ENCODE measurements around the gene SHF. TPM values are rescaled to one million over a fixed set of nuclear protein-coding genes. Genes with fewer than 3 reads are reported as not detected.

Gene SHF
- total and polyA plus RNA-seq, 2 of the 4 experiments (the other 2 are of a cell fraction): 1.8 to 3.5 TPM

- no peak overlapping the region for H3K27ac ChIP-seq (ENCODE audit: insufficient read depth, low read length)
- no peak overlapping the region for H3K23ac ChIP-seq (ENCODE audit: low read depth, low read length)
- no peaks in the 10 kb centered on the region for H3K9me3 ChIP-seq (ENCODE audit: control insufficient read depth, insufficient read depth, low read length)
- H3K4me3 ChIP-seq (ENCODE audit: insufficient read depth, low read depth, low read length): no peak overlapping the region
- H3K56ac ChIP-seq (ENCODE audit: extremely low read depth, insufficient read depth, low read length): no peak overlapping the region
- BruUV-seq (replicated peaks): no TSS peak
- TF ChIP-seq BHLHE40 (IDR thresholded peaks at IDR 0.05; ENCODE audit: low read depth, low read length) (no peak), POLR2A (IDR thresholded peaks at IDR 0.05; ENCODE audit: low read depth, low read length) (no peak), MAFK (IDR thresholded peaks at IDR 0.05; ENCODE audit: low read depth, low read length) (no peak), RCOR1 (IDR thresholded peaks at IDR 0.05; ENCODE audit: insufficient replicate concordance, low read length) (no peak), NFE2L2 (IDR thresholded peaks at IDR 0.05; ENCODE audit: low read depth, low read length) (no peak), MXI1 (IDR thresholded peaks at IDR 0.05; ENCODE audit: borderline replicate concordance, low read depth, low read length) (no peak), CHD1 (IDR thresholded peaks at IDR 0.05; ENCODE audit: low read depth, low read length) (no peak), ELK1 (IDR thresholded peaks at IDR 0.05; ENCODE audit: borderline replicate concordance, low read depth, low read length) (no peak), FOS (IDR thresholded peaks at IDR 0.05; ENCODE audit: low read depth, low read length) (no peak), CEBPB (IDR thresholded peaks at IDR 0.05; ENCODE audit: low read depth, low read length) (no peak), RAD21 (IDR thresholded peaks at IDR 0.05; ENCODE audit: low read length) (no peak), SMC3 (IDR thresholded peaks at IDR 0.05; ENCODE audit: low read depth, low read length) (no peak), USF2 (IDR thresholded peaks at IDR 0.05; ENCODE audit: low read depth, low read length) (no peak)
- TF ChIP-seq, protein P1, sequence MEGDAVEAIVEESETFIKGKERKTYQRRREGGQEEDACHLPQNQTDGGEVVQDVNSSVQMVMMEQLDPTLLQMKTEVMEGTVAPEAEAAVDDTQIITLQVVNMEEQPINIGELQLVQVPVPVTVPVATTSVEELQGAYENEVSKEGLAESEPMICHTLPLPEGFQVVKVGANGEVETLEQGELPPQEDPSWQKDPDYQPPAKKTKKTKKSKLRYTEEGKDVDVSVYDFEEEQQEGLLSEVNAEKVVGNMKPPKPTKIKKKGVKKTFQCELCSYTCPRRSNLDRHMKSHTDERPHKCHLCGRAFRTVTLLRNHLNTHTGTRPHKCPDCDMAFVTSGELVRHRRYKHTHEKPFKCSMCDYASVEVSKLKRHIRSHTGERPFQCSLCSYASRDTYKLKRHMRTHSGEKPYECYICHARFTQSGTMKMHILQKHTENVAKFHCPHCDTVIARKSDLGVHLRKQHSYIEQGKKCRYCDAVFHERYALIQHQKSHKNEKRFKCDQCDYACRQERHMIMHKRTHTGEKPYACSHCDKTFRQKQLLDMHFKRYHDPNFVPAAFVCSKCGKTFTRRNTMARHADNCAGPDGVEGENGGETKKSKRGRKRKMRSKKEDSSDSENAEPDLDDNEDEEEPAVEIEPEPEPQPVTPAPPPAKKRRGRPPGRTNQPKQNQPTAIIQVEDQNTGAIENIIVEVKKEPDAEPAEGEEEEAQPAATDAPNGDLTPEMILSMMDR (conservative IDR thresholded peaks at IDR 0.05; ENCODE audit: low read depth, low read length): no peak
- H3K9me1 ChIP-seq (ENCODE audit: insufficient read depth, low read length): no peaks in the 10 kb centered on the region
- H3K4me1 ChIP-seq (ENCODE audit: control insufficient read depth, insufficient read depth, low read length): no peaks in the 10 kb centered on the region
- no peak overlapping the region for H2BK5ac ChIP-seq (ENCODE audit: low read depth, low read length, poor library complexity, severe bottlenecking)
- H3K79me1 ChIP-seq (ENCODE audit: low read depth in 1 of 2, low read length in 2 of 2): no peaks in the 10 kb centered on the region
- H2BK15ac ChIP-seq (ENCODE audit: low read depth, low read length): no peak overlapping the region
- no peak overlapping the region for H4K8ac ChIP-seq (ENCODE audit: low read depth in 2 of 2, low read length in 2 of 2)
- H2AK5ac ChIP-seq (ENCODE audit: low read depth, low read length): no peak overlapping the region
- H3K18ac ChIP-seq (ENCODE audit: low read depth, low read length): no peak overlapping the region
- H3K9ac ChIP-seq (ENCODE audit: low read depth, low read length): no peak overlapping the region
- no peaks in the 10 kb centered on the region for H4K20me1 ChIP-seq (ENCODE audit: insufficient read depth, low read length)
- H3K27me3 ChIP-seq (ENCODE audit: control insufficient read depth, insufficient read depth, low read length): peaks cover 54% of the 10 kb centered on the region
- WGBS, 2 experiments (ENCODE audit: extremely low coverage in 2 of 2, insufficient read length in 1 of 2): 80% methylated on average over 1 of the region's 10 CpGs; no CpG with 5 or more reads in 1 of the 2 experiments
- no peak overlapping the region for H2AK9ac ChIP-seq (replicated peaks; ENCODE audit: low read depth, low read length, poor library complexity)
- H4K91ac ChIP-seq (ENCODE audit: insufficient read depth, low read depth, low read length): no peak overlapping the region
- intact Hi-C loops (cut with micrococcal nuclease): no loop called here
- no peak overlapping the region for H2AFZ ChIP-seq (replicated peaks; ENCODE audit: low read length, poor library complexity)
- no peak overlapping the region for H3K4me2 ChIP-seq (ENCODE audit: low read depth, low read length)
- H2BK20ac ChIP-seq (ENCODE audit: low read depth, low read length): no peak overlapping the region
- dilution Hi-C loops (cut with HindIII; ENCODE audit: low sequenced_read_pairs, unreplicated experiment): no loop called here
- POLR2A ChIA-PET (ENCODE audit: unreplicated experiment): no interaction called here
- DNase-seq (no peak), ATAC-seq (ENCODE audit: low read depth) (no peak)
- CTCF ChIA-PET: no interaction called here
- in situ Hi-C loops (cut with MboI; ENCODE audit: low sequenced_read_pairs): no loop called here
- H2BK120ac ChIP-seq (ENCODE audit: low read depth, low read length): no peak overlapping the region
- H3K36me3 ChIP-seq (ENCODE audit: control insufficient read depth, insufficient read depth, low read length): no peaks in the 10 kb centered on the region
- H4K5ac ChIP-seq (ENCODE audit: low read depth, low read length): no peak overlapping the region
- H3K14ac ChIP-seq (replicated peaks; ENCODE audit: low read depth, low read length): no peak overlapping the region
- H3K4ac ChIP-seq (ENCODE audit: low read depth, low read length): no peak overlapping the region
Measured at GRCh38 chr15:45140557-45141250, 47.1 kb downstream of the SHF start.
